Endothelial cell of umbilical vein (primary cell): ENCODE measurements around the gene CAPNS2. TPM values are rescaled to one million over a fixed set of nuclear protein-coding genes. Genes with fewer than 3 reads are reported as not detected.
A peak's percentile ranks its signal among the peaks of the same experiment; 100 is the strongest.

Experiments
- BruUV-seq: library from RNA; stranded (reverse); fragments of 400-500 nt; replicated peaks from 2 replicates; lab custom pipeline; 2021; lab: Mats Ljungman, UMichigan
- CTCF ChIA-PET: fragments of 300-600, 350-600 bp; sonication (Branson Sonifier 250); formaldehyde crosslinking; loops from one replicate; lab custom pipeline; 2021; ENCODE audit warnings: antibody characterized with exemption, inconsistent platforms; lab: Charles Lee
- POLR2A ChIA-PET: fragments of 300-600, 350-600 bp; sonication (Branson Sonifier 250); formaldehyde crosslinking; loops from one replicate; lab custom pipeline; 2021; ENCODE audit warnings: antibody characterized with exemption, inconsistent platforms; lab: Charles Lee
- DNase-seq: peaks from one replicate; pipeline ENCODE4 v3.0.0-alpha.2; 2011; ENCODE audit warnings: low read depth, low spot score
- FAIRE-seq: peaks from 2 replicates; lab custom pipeline; 2011; peaks lifted over from hg19 to GRCh38; lab: Jason Lieb, UNC
- H2AFZ ChIP-seq: 2 replicates; pipeline ENCODE4 v1.6.0; 2012; ENCODE audit warnings: low read depth, low read length, control low read depth, inconsistent platforms
- H3K27ac ChIP-seq: 2 replicates; pipeline ENCODE4 v1.5.1; 2011; ENCODE audit warnings: low read depth, mild to moderate bottlenecking, control low read depth, low read length, moderate library complexity; ENCODE audit not compliant: insufficient read depth
- H3K27me3 ChIP-seq, 2 experiments: 2 replicates each; pipeline versions ENCODE4 v1.6.0 to v1.6.1; 2011; ENCODE audit warnings: low read length in 2 of 2, mixed read lengths in 1 of 2; ENCODE audit not compliant: control insufficient read depth in 2 of 2, insufficient read depth in 2 of 2
- H3K36me3 ChIP-seq, 2 experiments: 2 replicates in 1 of 2; 3 replicates in 1 of 2; pipeline ENCODE4 v1.5.1; 2011; ENCODE audit warnings: low read length in 2 of 2, mild to moderate bottlenecking in 1 of 2, moderate library complexity in 1 of 2; ENCODE audit not compliant: control insufficient read depth in 2 of 2, insufficient read depth in 2 of 2; ENCODE audit errors: extremely low read depth in 1 of 2
- H3K4me1 ChIP-seq: 3 replicates; pipeline ENCODE4 v1.5.1; 2011; ENCODE audit warnings: mild to moderate bottlenecking, low read length; ENCODE audit not compliant: control insufficient read depth, insufficient read depth; ENCODE audit errors: extremely low read depth
- H3K4me2 ChIP-seq: 2 replicates; pipeline ENCODE4 v1.6.1; 2011; ENCODE audit warnings: low read length, control low read depth, mixed read lengths; ENCODE audit not compliant: insufficient read depth
- H3K4me3 ChIP-seq, 3 experiments: fragments of 200-600 bp in 1 of 3; sonication (generic), shearing (Covaris generic) in 1 of 3; replicated peaks in 1 of 3; 2 replicates each; pipeline ENCODE4 v1.5.1; 2011 to 2016; ENCODE audit warnings: control low read depth in 3 of 3, low read length in 3 of 3, mild to moderate bottlenecking in 2 of 3, inconsistent platforms in 1 of 3, low read depth in 1 of 3, moderate library complexity in 1 of 3; ENCODE audit not compliant: insufficient read depth in 1 of 3
- H3K79me2 ChIP-seq: 2 replicates; pipeline ENCODE4 v1.6.0; 2012; ENCODE audit warnings: low read length, inconsistent platforms; ENCODE audit not compliant: control insufficient read depth, insufficient read depth
- H3K9ac ChIP-seq: replicated peaks from 2 replicates; pipeline ENCODE3; 2011; ENCODE audit warnings: low read length, control low read depth; ENCODE audit not compliant: insufficient read depth; ENCODE audit errors: extremely low read depth
- H3K9me1 ChIP-seq: replicated peaks from 3 replicates; pipeline ENCODE4 v1.6.0; 2011; ENCODE audit warnings: mild to moderate bottlenecking, low read length; ENCODE audit not compliant: control insufficient read depth, insufficient read depth; ENCODE audit errors: extremely low read depth
- H3K9me3 ChIP-seq: replicated peaks from 2 replicates; pipeline ENCODE4 v1.5.1; 2012; ENCODE audit warnings: low read length, inconsistent platforms; ENCODE audit not compliant: control insufficient read depth, insufficient read depth
- H4K20me1 ChIP-seq: replicated peaks from 2 replicates; pipeline ENCODE3; 2011; ENCODE audit warnings: mild to moderate bottlenecking, low read length; ENCODE audit not compliant: control insufficient read depth, insufficient read depth; ENCODE audit errors: extremely low read depth
- EZH2 ChIP-seq: IDR thresholded peaks from 2 replicates; pipeline ENCODE4 v1.6.1; 2012; ENCODE audit warnings: borderline replicate concordance, low read depth, mild to moderate bottlenecking, moderate library complexity, low read length, inconsistent platforms; ENCODE audit not compliant: severe bottlenecking
- FOS ChIP-seq: IDR thresholded peaks from 2 replicates; pipeline ENCODE4 v1.6.1; 2011; ENCODE audit warnings: mild to moderate bottlenecking, low read length, moderate library complexity, borderline replicate concordance; ENCODE audit not compliant: insufficient read depth
- GATA2 ChIP-seq: IDR thresholded peaks from 2 replicates; pipeline ENCODE4 v1.7.0; 2011; ENCODE audit warnings: low read depth, mild to moderate bottlenecking, moderate library complexity, mixed read lengths, low read length; ENCODE audit not compliant: insufficient read length, insufficient read depth
- JUN ChIP-seq: IDR thresholded peaks from 2 replicates; pipeline ENCODE4 v1.6.1; 2011; ENCODE audit warnings: borderline replicate concordance, low read depth; ENCODE audit not compliant: insufficient read length, insufficient read depth
- MAX ChIP-seq: IDR thresholded peaks from 2 replicates; pipeline ENCODE4 v1.6.1; 2011; ENCODE audit not compliant: insufficient read depth, insufficient read length
- MYC ChIP-seq: IDR thresholded peaks from one replicate; pipeline ENCODE4 v1.6.1; 2011; ENCODE audit warnings: mild to moderate bottlenecking, low read depth, low read length
- POLR2A ChIP-seq: IDR thresholded peaks from 2 replicates; pipeline ENCODE4 v1.6.1; 2012; ENCODE audit warnings: low read depth, mild to moderate bottlenecking, control low read depth, low read length
- POLR2AphosphoS5 ChIP-seq: IDR thresholded peaks from 2 replicates; pipeline ENCODE4 v1.6.1; 2012; ENCODE audit warnings: low read depth, mild to moderate bottlenecking, control low read depth, low read length, moderate library complexity; ENCODE audit not compliant: insufficient read depth
- dilution Hi-C: fragments of 300-500 bp; cut with MboI; formaldehyde crosslinking; loops from one replicate; pipeline ENCODE4 v1.15.0; 2019; ENCODE audit warnings: low sequenced_read_pairs; ENCODE audit not compliant: extremely low pct_ligation_motif_present
- intact Hi-C: fragments of 100-400 bp; cut with micrococcal nuclease; formaldehyde crosslinking; loops from one replicate; pipeline ENCODE4 v1.10.0; 2022
- polyA plus RNA-seq, 4 experiments: library from polyadenylated mRNA; depleted of rRNA in 3 of 4; stranded (reverse) in 3 of 4; unstranded in 1 of 4; fragments of >200 nt; gene quantifications; 2 replicates each; pipeline versions ENCODE4 v1.2.1 to v1.2.3, GENCODE V29; 2011 to 2012; ENCODE audit warnings: missing spikeins in 1 of 4
- total RNA-seq: library from RNA; stranded (reverse); gene quantifications from 2 replicates; pipeline ENCODE4 v1.2.3, GENCODE V29; 2021
- TF ChIP-seq, protein P1 (sequence below), 2 donors: IDR thresholded peaks; 1 replicate in 1 of 2; 2 replicates in 1 of 2; pipeline ENCODE4 v1.5.1; 2011; ENCODE audit warnings: low read length in 2 of 2, mild to moderate bottlenecking in 2 of 2, moderate library complexity in 2 of 2, control low read depth in 1 of 2, inconsistent platforms in 1 of 2, low read depth in 1 of 2; ENCODE audit not compliant: insufficient read depth in 1 of 2; ENCODE audit errors: extremely low read depth in 1 of 2

CAPNS2 gene
- total and polyA plus RNA-seq, 2 donors (not counting 3 experiments of a cell fraction or from before 2014, with no cell fraction given), result 1.4 to 3.2 TPM

GRCh38 chr16:55552621-55553020, 13.9 kb upstream of the CAPNS2 start:
- DNase-seq (peak; percentile 59), FAIRE-seq (peak; percentile 84)
- ChIA-PET CTCF (no interaction called here), POLR2A (no interaction called here)
- no peaks in the 10 kb centered on the region for H3K27me3 ChIP-seq
- H2AFZ ChIP-seq, result no peak overlapping the region
- BruUV-seq, result no TSS peak
- dilution Hi-C loops, result no loop called here
- H3K9me1 ChIP-seq, result no peaks in the 10 kb centered on the region
- TF ChIP-seq GATA2 (no peak), FOS (peak; percentile 55), JUN (peak; percentile 51), POLR2AphosphoS5 (peak; percentile 17)
- H3K9me3 ChIP-seq, result no peaks in the 10 kb centered on the region
- intact Hi-C loops, result loop anchor here (2.0 kb wide), 1 partner anchor 14 kb away; the partner anchor contains the start of gene CAPNS2
- H3K4me1 ChIP-seq, result peaks cover 22% of the 10 kb centered on the region
- no peak overlapping the region for H3K4me3 ChIP-seq
- no peak overlapping the region for H3K9ac ChIP-seq
- H3K27ac ChIP-seq, result no peak overlapping the region
- H3K36me3 ChIP-seq, result peaks cover 12 to 22% of the 10 kb centered on the region in 2 experiments
- H4K20me1 ChIP-seq, result no peaks in the 10 kb centered on the region
- H3K79me2 ChIP-seq, result peaks cover 3% of the 10 kb centered on the region
- H3K4me2 ChIP-seq, result no peak overlapping the region

- no TSS peak for BruUV-seq
- Histone ChIP-seq H3K79me2 (peaks cover 3% of the 10 kb centered on the region), H4K20me1 (no peaks in the 10 kb centered on the region), H3K9me1 (no peaks in the 10 kb centered on the region), H3K27me3 (no peaks in the 10 kb centered on the region), H2AFZ (no peak overlapping the region), H3K4me2 (no peak overlapping the region), H3K4me1 (peaks cover 50% of the 10 kb centered on the region), H3K9ac (no peak overlapping the region), H3K4me3 (no peak overlapping the region), H3K27ac (no peak overlapping the region), H3K36me3 (peaks cover 12 to 15% of the 10 kb centered on the region in 2 experiments), H3K9me3 (no peaks in the 10 kb centered on the region)
- no peak for FAIRE-seq
- no peak for TF ChIP-seq POLR2A
- TF ChIP-seq GATA2, result no peak
- TF ChIP-seq MAX, result no peak
- no peak for TF ChIP-seq POLR2AphosphoS5
- TF ChIP-seq, protein P1, sequence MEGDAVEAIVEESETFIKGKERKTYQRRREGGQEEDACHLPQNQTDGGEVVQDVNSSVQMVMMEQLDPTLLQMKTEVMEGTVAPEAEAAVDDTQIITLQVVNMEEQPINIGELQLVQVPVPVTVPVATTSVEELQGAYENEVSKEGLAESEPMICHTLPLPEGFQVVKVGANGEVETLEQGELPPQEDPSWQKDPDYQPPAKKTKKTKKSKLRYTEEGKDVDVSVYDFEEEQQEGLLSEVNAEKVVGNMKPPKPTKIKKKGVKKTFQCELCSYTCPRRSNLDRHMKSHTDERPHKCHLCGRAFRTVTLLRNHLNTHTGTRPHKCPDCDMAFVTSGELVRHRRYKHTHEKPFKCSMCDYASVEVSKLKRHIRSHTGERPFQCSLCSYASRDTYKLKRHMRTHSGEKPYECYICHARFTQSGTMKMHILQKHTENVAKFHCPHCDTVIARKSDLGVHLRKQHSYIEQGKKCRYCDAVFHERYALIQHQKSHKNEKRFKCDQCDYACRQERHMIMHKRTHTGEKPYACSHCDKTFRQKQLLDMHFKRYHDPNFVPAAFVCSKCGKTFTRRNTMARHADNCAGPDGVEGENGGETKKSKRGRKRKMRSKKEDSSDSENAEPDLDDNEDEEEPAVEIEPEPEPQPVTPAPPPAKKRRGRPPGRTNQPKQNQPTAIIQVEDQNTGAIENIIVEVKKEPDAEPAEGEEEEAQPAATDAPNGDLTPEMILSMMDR (IDR thresholded peaks at IDR 0.05; ENCODE audit: extremely low read depth in 1 of 2, insufficient read depth in 1 of 2, low read depth in 1 of 2, low read length in 2 of 2), result no peak
- TF ChIP-seq FOS, result no peak
- no peak for TF ChIP-seq EZH2
- TF ChIP-seq JUN, result no peak
- no peak for TF ChIP-seq MYC
- DNase-seq, result no peak
- CTCF ChIA-PET, result no interaction called here
- dilution Hi-C loops, result no loop called here
- POLR2A ChIA-PET, result no interaction called here
- intact Hi-C loops, result no loop called here
These were observed 11.0 kb upstream of the CAPNS2 start for GRCh38 chr16:55555436-55555835.
